NCI-H2196 treated with DMSO at 0.1 percent for 48 hours (cell line): ENCODE measurements around the gene COX7B2.

Experiments used
- DNase-seq: peaks from one replicate; lab custom pipeline; 2025; ENCODE audit not compliant: unreplicated experiment; lab: John Stamatoyannopoulos, UW

Gene COX7B2

DNA sequence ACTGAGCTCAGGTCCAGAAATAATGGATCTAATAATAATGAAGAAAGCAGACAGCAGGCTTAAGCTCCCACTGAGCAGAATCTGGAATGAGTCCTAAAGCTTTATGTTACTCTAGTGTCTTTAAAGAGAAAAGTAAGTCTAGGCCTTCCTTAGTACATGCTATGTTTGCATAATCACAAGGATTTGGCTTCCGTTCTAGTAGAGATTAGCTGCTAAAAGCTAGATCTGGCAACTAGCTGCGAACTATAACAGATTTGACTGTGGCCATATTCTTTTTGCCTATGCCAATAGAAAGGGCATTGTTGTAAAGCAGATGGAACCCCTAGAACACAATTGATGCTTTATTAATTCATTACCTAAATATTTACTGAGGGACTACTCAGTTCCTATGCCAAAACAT lies 19.0 kb downstream of the COX7B2 start:
- DNase-seq: no peak

DNA sequence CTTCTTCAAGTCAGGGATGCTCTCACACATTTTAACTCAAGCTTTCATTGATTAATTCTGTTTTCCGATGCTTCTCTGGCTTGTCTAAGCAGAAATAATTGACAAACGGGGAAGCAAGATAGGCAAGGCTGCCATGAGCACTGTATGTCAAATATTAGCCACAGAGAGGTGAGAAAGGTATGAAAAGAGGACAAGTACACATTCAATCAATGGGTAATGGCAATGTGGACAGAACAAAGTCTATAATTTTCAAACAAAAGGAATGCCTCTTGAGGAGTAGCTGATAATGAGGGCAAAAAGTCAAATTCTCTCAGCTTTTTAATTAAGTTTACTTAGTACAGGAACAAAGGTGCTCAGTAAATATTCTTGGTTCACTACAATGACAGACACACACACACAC lies 19.6 kb downstream of the COX7B2 start:
- no peak for DNase-seq

DNA sequence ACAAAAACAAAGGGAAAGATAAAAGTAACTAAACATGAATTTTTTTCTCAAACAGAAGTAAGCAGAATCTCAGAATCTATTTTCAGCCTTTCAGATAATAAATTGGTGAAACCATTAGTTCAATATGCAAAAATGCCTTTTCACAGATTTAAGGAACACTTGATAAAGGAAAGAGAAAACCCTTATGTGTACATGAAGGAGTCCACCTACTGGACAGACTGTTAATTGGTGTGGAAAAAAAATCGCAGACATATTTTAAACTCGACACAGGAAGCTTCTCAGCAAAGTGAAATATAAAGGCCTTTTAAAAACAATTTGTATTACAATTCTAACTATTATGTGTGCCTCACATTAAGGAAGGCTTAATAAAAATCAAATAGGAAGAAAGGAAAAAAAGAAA lies 22.3 kb downstream of the COX7B2 start:
- no peak for DNase-seq

DNA sequence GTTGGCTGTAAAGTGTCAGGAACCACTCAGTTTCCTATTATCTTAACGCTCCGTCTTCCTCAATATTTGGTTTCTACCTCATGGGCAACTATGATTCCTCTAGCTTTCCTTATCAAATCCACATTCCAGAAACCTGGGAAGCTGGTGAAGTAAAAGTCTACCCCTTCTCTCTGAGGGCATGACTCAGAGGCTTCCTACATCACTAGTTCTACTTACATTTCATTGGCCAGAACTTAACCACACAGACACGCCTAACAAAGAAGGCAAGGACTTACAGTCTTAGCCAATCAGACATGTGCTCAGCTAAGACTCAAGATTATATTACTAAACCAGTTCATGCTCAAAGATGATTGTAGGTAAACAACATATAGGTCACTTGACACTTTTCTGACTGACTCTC lies 30.4 kb downstream of the COX7B2 start:
- DNase-seq: no peak

DNA sequence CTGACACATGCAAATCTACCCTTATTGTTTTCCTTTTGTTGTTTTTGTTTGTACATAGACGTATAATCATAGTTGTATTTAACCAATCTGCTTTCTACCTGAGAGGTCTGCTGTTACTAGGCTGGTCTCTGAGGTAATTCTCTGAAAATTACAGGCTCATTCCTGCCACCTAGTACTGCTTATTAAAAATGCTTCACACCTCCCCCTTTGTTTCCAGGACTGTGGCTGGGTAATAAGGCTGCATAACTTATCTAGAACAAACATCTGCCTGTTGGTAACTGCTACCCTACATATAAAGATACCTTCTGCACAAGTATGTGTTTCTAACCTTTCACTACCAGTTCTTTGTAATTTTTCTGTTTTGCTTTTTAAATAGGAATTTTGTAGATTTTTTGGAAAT lies 34.2 kb downstream of the COX7B2 start:
- no peak for DNase-seq

DNA sequence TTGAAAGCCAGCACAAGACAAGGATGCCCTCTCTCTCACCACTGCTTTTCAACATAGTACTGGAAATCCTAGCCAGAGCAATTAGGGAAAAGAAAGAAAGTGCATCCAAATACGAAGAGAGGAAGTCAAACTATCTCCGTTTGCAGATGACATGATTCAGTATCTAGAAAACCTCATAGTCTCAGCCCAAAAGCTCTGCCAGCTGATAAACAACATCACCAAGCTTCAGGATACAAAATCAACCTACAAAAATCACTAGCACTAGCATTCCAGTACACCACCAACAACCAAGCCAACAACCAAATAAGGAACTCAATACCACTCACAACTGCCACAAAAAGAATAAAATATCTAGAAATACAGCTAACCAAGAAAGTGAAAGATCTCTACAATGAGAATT lies 38.6 kb downstream of the COX7B2 start:
- DNase-seq: no peak

DNA sequence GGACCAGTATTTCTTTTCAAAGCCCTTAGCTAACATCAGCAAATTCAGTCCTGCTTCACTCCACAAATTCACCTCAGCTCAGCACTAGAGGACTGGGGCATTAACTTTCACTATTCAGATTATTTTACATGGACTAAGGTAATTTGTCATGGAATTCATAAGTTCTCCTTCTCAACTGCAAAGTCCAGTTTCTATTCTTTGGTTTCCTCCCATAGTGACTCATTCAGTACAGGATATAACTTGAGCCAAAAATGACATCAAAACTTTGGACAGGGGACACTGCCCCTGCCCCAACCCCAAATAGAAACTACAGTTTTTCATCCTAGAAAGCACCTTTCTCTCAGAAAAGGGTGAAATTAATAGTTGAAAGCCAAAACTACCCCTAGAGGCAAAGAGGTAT lies 52.7 kb downstream of the COX7B2 start:
- no peak for DNase-seq

DNA sequence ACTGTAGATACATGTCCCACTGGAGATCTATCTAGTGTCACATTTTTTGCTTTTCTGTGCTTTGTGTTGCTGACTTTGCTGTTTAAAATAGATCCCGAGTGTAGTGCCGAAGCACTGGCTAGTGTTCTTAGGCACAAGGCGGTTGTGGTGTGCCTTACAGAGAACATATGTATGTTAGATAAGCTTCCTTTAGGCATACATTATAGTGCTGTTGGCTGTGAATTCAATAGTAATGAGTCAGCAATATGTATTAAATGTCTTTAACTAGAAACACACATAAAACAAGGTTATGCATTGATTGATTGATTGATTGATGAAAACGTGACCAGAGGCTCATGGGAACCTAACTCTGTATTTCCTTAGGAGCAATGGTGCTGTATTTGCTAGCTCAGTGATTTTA lies 56.2 kb downstream of the COX7B2 start:
- DNase-seq: no peak

DNA sequence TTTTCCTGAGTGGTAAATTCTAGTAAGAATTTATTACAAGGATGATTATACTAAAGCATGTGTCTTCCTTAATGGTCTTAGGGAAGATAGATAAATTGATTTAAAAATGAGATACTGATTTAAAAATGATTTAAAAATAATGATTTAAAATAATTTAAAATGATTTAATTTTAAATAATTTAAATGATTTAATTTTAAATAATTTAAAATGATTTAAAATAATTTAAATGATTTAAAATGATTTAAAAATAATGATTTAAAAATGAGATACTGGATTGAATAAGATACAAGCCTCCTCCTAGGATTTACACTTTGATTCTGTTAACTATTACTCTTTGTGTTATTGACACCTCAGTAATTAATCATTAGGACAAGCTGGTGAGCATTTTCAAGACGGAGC lies 59.0 kb downstream of the COX7B2 start:
- no peak for DNase-seq

DNA sequence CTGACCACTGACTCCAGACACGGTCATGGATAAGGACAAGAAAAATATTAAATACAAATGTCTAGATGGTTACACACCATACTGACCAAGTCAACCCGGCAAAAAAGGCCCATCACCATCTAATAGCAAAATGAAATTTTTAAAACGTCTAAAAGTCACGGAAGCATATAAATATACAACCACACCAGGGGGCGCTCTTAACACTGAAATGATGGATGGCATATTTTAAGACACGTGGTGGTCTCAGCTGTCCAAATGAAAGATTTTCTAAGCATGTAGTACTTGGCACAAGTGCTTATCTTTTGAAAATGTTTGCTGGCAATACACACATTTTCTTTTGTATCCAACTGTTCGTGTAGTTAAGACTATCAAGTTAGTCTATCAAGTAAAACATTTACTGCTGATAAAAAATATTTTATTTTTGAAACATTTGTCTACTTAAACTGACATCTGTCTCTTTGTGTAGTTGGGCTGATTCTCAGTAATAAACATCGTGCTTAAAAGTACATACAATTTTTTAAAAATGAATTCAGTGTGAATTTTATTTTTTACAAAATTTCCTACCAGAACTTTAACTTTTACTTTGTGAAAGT lies 64.6 kb downstream of the COX7B2 start:
- peak; percentile 1 for DNase-seq

DNA sequence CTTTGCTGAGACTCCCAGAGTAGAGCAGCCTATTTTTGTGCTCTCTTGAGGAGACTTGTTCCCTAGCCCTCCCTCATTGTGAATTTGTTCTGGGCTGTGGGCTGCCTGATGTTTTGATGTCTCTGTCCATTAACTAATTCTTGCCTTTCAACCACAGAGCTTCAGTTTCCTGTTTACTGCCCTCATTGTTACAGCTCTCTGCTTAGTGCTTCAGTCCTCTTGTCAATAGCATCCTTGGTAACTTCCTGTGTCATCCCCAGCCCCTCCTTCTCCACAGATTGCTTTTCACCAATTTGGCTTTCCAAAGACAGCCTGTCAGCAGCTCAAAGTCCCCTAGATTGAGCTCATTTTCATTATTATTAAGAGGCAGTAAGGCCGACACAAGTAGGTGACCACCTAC lies 69.9 kb downstream of the COX7B2 start:
- DNase-seq: no peak

DNA sequence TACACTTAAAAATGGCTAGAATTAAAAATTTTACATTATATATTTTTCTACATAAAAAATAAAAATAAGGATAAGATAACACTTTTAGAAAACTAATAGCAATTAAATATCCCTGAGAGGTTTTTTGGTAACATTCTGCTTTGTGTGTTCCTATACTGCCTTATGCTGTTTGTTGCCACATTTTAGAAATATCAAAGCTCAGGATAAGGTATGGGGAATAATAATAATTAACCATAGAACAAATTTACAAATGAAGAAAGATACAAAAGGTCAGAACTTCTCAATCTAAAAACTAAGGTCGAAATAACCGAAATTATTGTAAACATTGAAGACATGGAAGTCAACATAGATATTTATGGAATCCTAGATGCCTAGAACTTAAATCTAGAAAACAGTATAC lies 71.4 kb downstream of the COX7B2 start:
- DNase-seq: no peak

DNA sequence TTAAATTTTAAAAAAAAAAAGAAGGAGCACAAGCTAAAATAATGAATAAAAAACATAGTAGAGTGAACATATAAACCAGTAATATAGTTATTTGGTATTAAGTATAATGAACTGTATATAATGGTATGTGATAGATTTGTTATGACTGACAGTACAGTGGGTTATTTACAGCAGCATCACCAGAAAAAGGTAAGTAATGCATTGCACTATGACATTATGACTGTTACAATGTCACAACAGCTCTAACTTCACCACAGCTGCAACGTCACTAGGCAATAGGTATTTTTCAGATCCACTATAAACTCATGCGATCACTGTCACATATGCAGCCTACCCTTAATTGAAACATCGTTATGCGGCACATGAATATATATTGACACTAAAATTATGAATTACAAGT lies 72.5 kb downstream of the COX7B2 start:
- DNase-seq: no peak

DNA sequence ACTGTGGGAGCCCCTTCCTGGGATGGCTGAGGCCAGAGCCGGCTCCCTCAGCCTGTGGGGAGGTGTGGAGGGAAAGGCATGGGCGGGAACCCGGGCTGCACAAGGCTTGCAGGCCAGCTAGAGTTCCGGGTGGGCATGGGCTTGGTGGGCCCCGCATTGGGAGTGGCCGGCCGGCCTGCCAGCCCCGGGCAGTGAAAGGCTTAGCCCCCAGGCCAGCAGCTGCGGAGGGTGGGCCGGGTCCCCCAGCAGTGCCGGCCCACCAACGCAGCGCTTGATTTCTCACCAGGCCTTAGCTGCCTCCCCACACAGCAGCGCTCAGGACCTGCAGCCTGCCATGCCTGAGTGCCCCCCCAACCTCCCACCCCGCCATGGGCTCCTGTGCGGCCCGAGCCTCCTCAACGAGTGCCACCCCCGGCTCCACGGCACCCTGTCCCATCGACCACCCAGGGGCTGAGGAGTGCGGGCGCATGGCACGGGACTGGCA lies 78.0 kb downstream of the COX7B2 start:
- DNase-seq: no peak

DNA sequence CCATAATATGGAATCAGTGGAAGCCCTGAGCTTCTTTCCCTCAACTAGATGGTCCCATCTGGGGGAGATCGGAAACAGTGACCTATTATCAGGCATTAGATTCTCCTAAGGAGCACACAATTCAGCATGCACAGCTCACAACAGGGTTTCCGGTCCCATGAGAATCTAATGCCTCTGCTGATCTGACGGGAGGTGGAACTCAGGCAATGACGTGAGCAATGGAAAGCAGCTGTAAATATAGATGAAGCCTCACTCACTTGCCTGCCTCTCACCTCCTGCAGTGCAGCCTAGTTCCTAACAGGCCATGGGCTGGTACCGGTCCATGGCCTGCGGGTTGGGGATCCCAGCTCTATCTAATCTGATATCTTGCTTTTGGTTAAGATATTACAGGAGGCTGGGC lies 88.9 kb downstream of the COX7B2 start:
- DNase-seq: no peak

DNA sequence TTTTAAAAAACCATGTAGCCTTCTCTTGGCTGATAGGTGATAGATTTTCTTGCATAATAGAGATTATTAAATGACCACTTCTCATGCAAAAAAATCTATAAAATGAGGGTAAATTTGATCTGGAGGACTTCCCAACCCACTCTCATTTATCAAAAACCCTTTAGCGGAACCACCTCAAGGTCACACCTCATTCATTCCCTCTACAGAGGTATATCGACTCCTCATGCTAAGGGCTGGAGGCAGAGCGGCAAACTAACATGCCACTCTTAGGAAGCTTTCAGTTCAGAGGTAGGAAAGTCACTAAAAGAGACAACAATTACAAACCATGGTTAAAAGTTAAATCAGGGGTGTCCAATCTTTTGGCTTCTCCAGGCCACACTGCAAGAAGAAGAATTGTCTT lies 90.0 kb downstream of the COX7B2 start:
- DNase-seq: no peak

DNA sequence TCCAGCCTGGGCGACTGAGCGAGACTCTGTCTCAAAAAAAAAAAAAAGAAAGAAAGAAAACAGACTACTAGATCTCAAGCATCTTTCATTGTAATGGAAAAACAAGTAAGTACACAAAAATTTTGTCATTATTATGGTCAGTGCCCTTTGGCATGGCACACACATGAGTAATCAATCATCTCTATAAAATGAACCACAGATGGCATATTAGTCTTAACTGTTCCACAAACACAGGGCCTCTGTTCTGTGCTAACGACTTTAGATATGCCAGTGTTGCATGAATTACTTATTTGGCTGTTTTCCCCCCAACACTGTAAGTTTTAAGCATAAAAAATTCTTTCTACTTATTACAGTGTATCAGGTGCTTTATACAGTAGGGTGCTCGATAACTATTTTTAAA lies 90.4 kb downstream of the COX7B2 start:
- DNase-seq: no peak

DNA sequence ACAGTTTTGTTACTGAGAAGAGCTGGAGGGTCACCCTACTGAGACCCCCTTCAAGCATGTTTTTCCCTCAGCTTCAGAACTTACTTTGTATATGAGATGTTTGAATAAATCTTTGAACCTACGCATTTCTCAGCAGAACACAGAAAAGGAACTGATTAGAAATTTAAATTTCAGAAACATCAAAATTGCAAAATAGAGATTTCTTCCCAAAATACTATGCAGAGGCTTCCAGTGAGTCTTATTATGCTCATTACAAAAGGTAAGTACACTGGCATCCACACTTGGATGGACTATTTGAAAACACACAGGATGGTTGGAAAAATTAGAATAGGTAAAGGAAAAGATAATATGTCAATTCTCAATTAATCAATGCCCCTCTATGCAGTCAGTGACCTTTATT lies 91.2 kb downstream of the COX7B2 start:
- no peak for DNase-seq

DNA sequence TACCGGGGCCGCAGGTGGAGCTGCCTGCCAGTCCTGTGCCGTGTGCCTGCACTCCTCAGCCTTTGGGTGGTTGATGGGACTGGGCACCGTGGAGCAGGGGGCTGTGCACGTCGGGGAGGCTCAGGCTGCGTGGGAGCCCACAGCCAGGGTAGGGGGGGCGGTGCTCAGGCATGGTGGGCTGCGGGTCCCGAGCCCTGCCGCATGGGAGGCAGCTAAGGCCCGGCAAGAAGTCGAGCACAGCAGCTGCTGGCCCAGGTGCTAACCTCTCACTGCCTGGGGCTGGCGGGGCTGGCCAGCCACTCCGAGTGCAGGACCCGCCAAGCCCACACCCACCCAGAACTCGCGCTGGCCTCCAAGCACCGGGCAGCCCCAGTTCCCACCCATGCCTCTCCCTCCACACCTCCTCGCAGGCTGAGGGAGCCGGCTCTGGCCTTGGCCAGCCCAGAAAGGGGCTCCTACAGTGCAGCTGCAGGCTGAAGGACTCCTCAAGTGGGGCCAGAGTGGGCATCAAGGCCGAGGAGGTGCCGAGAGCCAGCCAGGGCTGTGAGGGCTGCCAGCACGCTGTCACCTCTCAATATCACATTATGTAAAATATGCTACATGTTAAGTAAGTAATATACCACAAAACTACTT lies 104.1 kb downstream of the COX7B2 start:
- DNase-seq: no peak

DNA sequence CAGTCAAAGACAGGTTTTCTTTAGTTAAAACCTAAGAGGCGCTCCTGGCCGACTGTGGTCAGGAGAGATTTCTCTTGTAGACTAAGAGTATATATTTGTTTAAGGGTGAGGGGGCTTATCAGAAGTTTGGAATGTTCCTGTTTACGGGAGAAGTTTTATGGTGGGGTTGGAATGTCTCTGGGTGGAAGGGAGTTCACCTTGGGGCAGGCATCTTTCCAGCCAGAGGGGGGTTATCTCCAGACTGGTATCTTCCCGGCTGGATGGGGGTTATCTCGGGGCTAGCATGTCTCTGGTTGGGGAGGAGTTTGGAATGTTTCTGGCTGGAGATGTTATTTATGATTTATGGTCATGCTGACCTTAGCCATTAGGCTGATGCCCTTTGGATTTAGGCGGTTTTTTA lies 116.0 kb downstream of the COX7B2 start:
- DNase-seq: no peak

DNA sequence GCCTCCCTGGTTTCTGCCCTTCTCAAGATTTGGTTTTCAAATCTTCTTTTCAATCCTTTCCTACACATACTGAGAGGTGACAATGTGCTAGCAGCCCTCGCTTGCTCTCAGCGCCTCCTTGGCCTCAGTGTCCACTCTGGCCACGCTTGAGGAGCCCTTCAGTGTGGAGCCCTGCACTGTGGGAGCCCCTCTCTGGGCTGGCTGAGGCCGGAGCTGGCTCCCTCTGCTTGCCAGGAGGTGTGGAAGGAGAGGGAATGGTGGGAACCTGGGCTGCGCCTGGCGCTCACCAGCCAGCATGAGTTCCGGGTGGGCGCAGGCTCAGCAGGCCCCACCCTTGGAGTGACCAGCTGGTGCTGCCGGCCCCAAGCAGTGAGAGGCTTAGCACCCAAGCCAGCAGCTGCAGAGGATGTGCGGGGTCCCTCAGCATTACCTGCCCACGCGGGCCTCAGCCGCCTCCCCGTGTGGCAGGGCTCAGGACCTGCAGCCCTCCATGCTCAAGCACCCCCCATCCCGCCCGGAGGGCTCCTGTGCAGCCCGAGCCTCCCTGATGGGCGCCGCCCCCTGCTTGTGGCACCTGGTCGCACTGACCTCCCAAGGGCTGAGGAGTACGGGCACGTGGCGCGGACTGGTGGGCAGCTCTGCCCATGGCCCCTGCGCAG lies 127.5 kb downstream of the COX7B2 start:
- DNase-seq: no peak

DNA sequence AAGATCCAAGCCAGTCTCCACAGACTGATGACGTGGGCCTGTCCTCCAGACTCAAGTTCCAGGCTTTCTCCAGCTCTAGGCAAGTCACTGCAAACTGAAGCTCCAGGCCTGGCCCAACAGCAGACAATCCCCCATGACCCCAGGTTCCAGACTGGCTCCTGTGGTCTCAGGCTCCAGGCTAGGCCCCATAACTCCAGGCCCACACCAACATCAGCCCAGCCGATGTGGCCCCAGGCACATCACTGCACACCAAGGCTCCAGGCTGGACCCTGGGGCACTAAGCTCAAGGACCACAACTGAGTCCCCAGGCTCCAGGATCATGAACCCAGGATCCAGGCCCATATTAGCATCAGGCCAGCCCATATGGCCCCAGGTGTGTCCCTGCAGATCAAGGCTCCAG lies 143.6 kb downstream of the COX7B2 start:
- no peak for DNase-seq

DNA sequence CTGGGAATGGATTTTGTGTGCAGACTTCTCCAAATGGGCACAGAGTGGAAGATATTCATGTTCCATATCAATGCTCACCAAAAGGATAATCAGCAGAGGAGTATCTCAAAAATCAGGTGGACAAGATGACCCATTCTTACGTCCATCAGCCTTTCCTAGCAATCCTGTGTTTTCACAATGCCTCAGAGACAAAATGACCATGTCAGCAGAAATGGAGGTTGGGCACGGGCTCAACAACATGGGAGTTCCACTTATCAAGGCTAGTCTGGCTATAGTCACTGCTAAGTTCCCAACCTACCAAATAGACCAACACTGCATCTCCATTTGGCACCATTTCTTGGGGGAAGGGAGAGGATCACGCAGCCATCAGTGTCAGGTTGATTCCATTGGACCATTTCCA lies 179.0 kb downstream of the COX7B2 start:
- DNase-seq: no peak
